ENCODE data around the gene MAP3K7. TPM values are rescaled to one million over a fixed set of nuclear protein-coding genes. Genes with fewer than 3 reads are reported as not detected.

MAP3K7 gene
- total RNA-seq, 1 experiment from 2014 or later: 26.6 TPM

- RAD21 ChIA-PET (ENCODE audit: low non-redundant PET in 1 of 2, low total read pairs in 2 of 2, uncharacterized antibody in 2 of 2, unreplicated experiment in 2 of 2): no interaction called here
- BruUV-seq (replicated peaks): no TSS peak
Measured at GRCh38 chr6:90604546-90604945, 17.7 kb upstream of the MAP3K7 start.

DNA sequence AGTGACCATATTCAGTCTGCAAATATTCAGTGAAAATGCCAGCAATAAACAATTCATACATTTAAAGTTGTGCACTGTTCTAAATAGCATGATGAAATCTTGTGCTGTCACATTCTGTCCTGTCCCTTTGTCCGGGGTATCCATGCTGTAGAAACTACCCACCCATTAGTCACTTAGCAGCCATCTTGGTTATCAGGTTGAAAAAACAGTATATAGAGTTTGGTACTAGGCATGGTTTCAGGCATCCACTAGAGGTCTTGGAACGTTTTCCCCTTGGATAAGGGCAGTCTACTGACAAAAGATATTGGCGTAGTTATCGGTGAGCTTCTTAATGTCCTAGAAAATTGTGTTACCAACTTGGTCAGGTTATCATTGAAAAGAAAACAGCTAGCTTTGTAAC is 12.3 kb upstream of the MAP3K7 start:
- BruUV-seq (replicated peaks): no TSS peak
- no peaks in the 10 kb centered on the region for H3K79me2 ChIP-seq (ENCODE audit: insufficient read depth, low read length)
- no peak overlapping the region for H3K9ac ChIP-seq (ENCODE audit: low read length)
- peak overlapping the region; percentile 63 for H2AFZ ChIP-seq (ENCODE audit: low read depth, low read length, poor library complexity, severe bottlenecking)
- no peaks in the 10 kb centered on the region for H4K20me1 ChIP-seq (ENCODE audit: insufficient read depth)
- peak; percentile 50; the same call in 1 of the 2 replicates for ATAC-seq
- no peaks in the 10 kb centered on the region for H3K9me3 ChIP-seq (ENCODE audit: control insufficient read depth in 1 of 2, insufficient read depth in 1 of 2, low read depth in 1 of 2, low read length in 2 of 2)
- intact Hi-C loops (cut with micrococcal nuclease): no loop called here
- TF ChIP-seq, protein P1, sequence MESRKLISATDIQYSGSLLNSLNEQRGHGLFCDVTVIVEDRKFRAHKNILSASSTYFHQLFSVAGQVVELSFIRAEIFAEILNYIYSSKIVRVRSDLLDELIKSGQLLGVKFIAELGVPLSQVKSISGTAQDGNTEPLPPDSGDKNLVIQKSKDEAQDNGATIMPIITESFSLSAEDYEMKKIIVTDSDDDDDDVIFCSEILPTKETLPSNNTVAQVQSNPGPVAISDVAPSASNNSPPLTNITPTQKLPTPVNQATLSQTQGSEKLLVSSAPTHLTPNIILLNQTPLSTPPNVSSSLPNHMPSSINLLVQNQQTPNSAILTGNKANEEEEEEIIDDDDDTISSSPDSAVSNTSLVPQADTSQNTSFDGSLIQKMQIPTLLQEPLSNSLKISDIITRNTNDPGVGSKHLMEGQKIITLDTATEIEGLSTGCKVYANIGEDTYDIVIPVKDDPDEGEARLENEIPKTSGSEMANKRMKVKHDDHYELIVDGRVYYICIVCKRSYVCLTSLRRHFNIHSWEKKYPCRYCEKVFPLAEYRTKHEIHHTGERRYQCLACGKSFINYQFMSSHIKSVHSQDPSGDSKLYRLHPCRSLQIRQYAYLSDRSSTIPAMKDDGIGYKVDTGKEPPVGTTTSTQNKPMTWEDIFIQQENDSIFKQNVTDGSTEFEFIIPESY (IDR thresholded peaks at IDR 0.05; ENCODE audit: extremely low read depth, insufficient replicate concordance, low read length): no peak
- TF ChIP-seq SP1 (IDR thresholded peaks at IDR 0.05; ENCODE audit: low read depth) (no peak), CTCF (IDR thresholded peaks at IDR 0.05 in 2 of 3, conservative IDR thresholded peaks at IDR 0.05 in 1 of 3; ENCODE audit: borderline replicate concordance in 1 of 3, insufficient read depth in 1 of 3, low read depth in 2 of 3, low read length in 2 of 3) (peak in 1 of 3 experiments; percentile 9; a peak in 1 of 6 replicates), SIN3A (IDR thresholded peaks at IDR 0.05; ENCODE audit: low read depth) (no peak), EZH2 (IDR thresholded peaks at IDR 0.05) (no peak), JUND (IDR thresholded peaks at IDR 0.05) (no peak), CBX3 (IDR thresholded peaks at IDR 0.05; ENCODE audit: low read depth) (no peak)
- TF ChIP-seq, protein P2, sequence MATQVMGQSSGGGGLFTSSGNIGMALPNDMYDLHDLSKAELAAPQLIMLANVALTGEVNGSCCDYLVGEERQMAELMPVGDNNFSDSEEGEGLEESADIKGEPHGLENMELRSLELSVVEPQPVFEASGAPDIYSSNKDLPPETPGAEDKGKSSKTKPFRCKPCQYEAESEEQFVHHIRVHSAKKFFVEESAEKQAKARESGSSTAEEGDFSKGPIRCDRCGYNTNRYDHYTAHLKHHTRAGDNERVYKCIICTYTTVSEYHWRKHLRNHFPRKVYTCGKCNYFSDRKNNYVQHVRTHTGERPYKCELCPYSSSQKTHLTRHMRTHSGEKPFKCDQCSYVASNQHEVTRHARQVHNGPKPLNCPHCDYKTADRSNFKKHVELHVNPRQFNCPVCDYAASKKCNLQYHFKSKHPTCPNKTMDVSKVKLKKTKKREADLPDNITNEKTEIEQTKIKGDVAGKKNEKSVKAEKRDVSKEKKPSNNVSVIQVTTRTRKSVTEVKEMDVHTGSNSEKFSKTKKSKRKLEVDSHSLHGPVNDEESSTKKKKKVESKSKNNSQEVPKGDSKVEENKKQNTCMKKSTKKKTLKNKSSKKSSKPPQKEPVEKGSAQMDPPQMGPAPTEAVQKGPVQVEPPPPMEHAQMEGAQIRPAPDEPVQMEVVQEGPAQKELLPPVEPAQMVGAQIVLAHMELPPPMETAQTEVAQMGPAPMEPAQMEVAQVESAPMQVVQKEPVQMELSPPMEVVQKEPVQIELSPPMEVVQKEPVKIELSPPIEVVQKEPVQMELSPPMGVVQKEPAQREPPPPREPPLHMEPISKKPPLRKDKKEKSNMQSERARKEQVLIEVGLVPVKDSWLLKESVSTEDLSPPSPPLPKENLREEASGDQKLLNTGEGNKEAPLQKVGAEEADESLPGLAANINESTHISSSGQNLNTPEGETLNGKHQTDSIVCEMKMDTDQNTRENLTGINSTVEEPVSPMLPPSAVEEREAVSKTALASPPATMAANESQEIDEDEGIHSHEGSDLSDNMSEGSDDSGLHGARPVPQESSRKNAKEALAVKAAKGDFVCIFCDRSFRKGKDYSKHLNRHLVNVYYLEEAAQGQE (IDR thresholded peaks at IDR 0.05; ENCODE audit: low read depth): no peak
- H3K4me1 ChIP-seq (ENCODE audit: control insufficient read depth in 1 of 2, insufficient read depth in 2 of 2, low read length in 2 of 2): no peaks in the 10 kb centered on the region
- H3K4me2 ChIP-seq (ENCODE audit: low read length): no peak overlapping the region
- no peaks in the 10 kb centered on the region for H3K27me3 ChIP-seq (ENCODE audit: insufficient read depth, low read length)
- no peak overlapping the region for H3K27ac ChIP-seq (ENCODE audit: low read depth, low read length)
- ChIA-PET RAD21 (ENCODE audit: low non-redundant PET in 1 of 2, low total read pairs in 2 of 2, uncharacterized antibody in 2 of 2, unreplicated experiment in 2 of 2) (no interaction called here), CTCF (interaction anchor here (0.9 kb wide), 1 partner anchor 659 kb away, joined by 3 read pairs; no protein-coding TSS in a partner anchor), POLR2A (no interaction called here)
- no peaks in the 10 kb centered on the region for H3K9me2 ChIP-seq (ENCODE audit: insufficient read depth)
- H3K36me3 ChIP-seq (ENCODE audit: control insufficient read depth in 1 of 2, insufficient read depth in 2 of 2, low read length in 2 of 2): no peaks in the 10 kb centered on the region
- H3K4me3 ChIP-seq (replicated peaks in 1 of 2; ENCODE audit: low read depth in 1 of 2, low read length in 2 of 2): no peak overlapping the region
- DNase-seq (ENCODE audit: low read depth, low spot score): no peak

More at GRCh38 chr6:90604546-90604945, 17.7 kb upstream of the MAP3K7 start:
- Histone ChIP-seq H3K4me2 (ENCODE audit: low read length) (no peak overlapping the region), H3K27me3 (ENCODE audit: insufficient read depth, low read length) (0 out of 2 replicates have a peak, but pooled peaks cover 5% of the 10 kb centered on the region), H3K9me2 (ENCODE audit: insufficient read depth) (no peaks in the 10 kb centered on the region), H3K4me3 (replicated peaks in 1 of 2; ENCODE audit: low read depth in 1 of 2, low read length in 2 of 2) (no peak overlapping the region), H3K9ac (ENCODE audit: low read length) (no peak overlapping the region), H3K4me1 (ENCODE audit: control insufficient read depth in 1 of 2, insufficient read depth in 2 of 2, low read length in 2 of 2) (no peaks in the 10 kb centered on the region), H3K36me3 (ENCODE audit: control insufficient read depth in 1 of 2, insufficient read depth in 2 of 2, low read length in 2 of 2) (no peaks in the 10 kb centered on the region), H4K20me1 (ENCODE audit: insufficient read depth) (no peaks in the 10 kb centered on the region), H3K79me2 (ENCODE audit: insufficient read depth, low read length) (no peaks in the 10 kb centered on the region), H3K9me3 (ENCODE audit: control insufficient read depth in 1 of 2, insufficient read depth in 1 of 2, low read depth in 1 of 2, low read length in 2 of 2) (no peaks in the 10 kb centered on the region), H2AFZ (ENCODE audit: low read depth, low read length, poor library complexity, severe bottlenecking) (no peak overlapping the region), H3K27ac (ENCODE audit: low read depth, low read length) (no peak overlapping the region)
- TF ChIP-seq SRF (IDR thresholded peaks at IDR 0.05; ENCODE audit: low read depth) (no peak), ATF3 (IDR thresholded peaks at IDR 0.05) (no peak)
- intact Hi-C loops (cut with micrococcal nuclease): no loop called here
- DNase-seq (ENCODE audit: low read depth, low spot score): no peak
- no peak for ATAC-seq
- ChIA-PET POLR2A (no interaction called here), CTCF (no interaction called here)

All from HCT116 (cell line).